ENCODE data around the gene KLHDC9.

DNA sequence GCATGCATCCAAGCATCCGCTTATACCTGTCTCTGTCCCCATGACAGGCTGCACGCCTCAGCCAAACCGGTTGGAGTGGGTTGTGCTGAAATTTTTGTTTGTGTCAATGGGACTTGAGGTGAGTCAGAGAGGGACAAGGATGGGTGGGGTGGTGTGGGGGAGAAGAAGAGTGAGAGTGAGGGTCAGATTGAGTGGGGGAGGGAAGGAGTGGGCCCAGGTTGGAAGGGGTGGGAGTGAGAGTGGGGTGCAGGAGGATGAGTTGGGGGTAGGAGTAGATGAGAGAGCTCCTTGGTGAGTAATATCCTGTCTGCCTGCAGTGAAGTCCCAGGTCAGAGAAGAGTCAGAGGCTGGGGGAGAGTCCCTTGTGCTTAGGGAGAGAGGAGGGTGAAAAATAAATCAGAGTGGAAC is 5.5 kb upstream of the KLHDC9 start:
- TF ChIP-seq YY1 (IDR thresholded peaks at IDR 0.05; ENCODE audit: insufficient read depth, insufficient read length) (no peak), ZNF274 (IDR thresholded peaks at IDR 0.05; ENCODE audit: low read depth, low read length) (no peak)

All from NT2/D1 (cell line).